ENCODE results near the gene COL1A2. TPM values are rescaled to one million over a fixed set of nuclear protein-coding genes. Genes with fewer than 3 reads are reported as not detected.

Gene COL1A2
- total and polyA plus RNA-seq, 2 donors (not counting 1 experiment from before 2014, with no cell fraction given) = 2,400 to 3,638 TPM

DNA sequence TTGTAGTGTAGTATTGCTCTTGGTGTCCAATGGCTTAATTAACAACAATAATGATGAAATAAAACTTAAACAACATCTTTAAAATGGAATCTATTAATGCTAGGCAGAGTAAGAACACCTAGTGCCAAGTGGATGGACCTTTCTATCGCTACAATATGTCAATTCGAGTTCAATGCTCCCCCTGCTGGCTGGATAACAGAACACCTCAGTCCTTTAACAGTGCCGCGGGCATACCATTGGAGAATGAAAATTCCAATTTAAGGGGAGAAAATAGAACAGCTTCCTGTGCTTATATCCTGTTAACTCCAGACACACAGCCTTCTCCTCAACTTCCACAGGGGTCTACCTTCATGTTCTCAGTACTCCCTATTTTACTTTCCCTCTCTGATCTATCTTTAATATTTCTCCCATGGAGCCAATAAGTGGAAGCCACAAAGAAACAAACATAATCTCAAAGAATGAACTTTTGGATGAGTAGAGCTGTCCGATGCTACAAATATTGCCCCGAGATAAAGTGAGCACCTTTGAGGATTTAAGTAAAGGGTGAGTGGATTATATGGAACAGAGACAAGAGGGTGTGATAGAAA lies 41.4 kb downstream of the COL1A2 start:
- no peak for TF ChIP-seq EZH2 (IDR thresholded peaks at IDR 0.05; ENCODE audit: low read length, missing control alignments)
- TF ChIP-seq, protein P1, sequence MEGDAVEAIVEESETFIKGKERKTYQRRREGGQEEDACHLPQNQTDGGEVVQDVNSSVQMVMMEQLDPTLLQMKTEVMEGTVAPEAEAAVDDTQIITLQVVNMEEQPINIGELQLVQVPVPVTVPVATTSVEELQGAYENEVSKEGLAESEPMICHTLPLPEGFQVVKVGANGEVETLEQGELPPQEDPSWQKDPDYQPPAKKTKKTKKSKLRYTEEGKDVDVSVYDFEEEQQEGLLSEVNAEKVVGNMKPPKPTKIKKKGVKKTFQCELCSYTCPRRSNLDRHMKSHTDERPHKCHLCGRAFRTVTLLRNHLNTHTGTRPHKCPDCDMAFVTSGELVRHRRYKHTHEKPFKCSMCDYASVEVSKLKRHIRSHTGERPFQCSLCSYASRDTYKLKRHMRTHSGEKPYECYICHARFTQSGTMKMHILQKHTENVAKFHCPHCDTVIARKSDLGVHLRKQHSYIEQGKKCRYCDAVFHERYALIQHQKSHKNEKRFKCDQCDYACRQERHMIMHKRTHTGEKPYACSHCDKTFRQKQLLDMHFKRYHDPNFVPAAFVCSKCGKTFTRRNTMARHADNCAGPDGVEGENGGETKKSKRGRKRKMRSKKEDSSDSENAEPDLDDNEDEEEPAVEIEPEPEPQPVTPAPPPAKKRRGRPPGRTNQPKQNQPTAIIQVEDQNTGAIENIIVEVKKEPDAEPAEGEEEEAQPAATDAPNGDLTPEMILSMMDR (conservative IDR thresholded peaks at IDR 0.05 in 1 of 2, IDR thresholded peaks at IDR 0.05 in 1 of 2; ENCODE audit: low read depth in 1 of 2, low read length in 2 of 2) = peak; percentile 82 to 88
- no peaks in the 10 kb centered on the region for H3K79me2 ChIP-seq (ENCODE audit: control insufficient read depth, insufficient read depth, low read length)
- H3K9ac ChIP-seq (ENCODE audit: insufficient read depth, low read length) = no peak overlapping the region
- H4K20me1 ChIP-seq (ENCODE audit: control insufficient read depth, extremely low read depth, insufficient read depth, low read length) = peaks cover 2% of the 10 kb centered on the region
- H3K27ac ChIP-seq (ENCODE audit: insufficient read depth, low read length) = no peak overlapping the region
- H3K9me3 ChIP-seq (ENCODE audit: control insufficient read depth, insufficient read depth, low read depth, low read length) = no peaks in the 10 kb centered on the region
- no peaks in the 10 kb centered on the region for H3K4me1 ChIP-seq (ENCODE audit: control insufficient read depth, extremely low read depth, insufficient read depth, low read length)
- no peak overlapping the region for H3K4me2 ChIP-seq (ENCODE audit: extremely low read depth, insufficient read depth, low read length)
- no peak overlapping the region for H3K4me3 ChIP-seq (replicated peaks in 1 of 4; ENCODE audit: control extremely low read depth in 1 of 4, insufficient read depth in 1 of 4, low read depth in 3 of 4, low read length in 4 of 4)
- H3K27me3 ChIP-seq (ENCODE audit: control insufficient read depth, insufficient read depth, low read length) = no peaks in the 10 kb centered on the region
- H2AFZ ChIP-seq (ENCODE audit: low read length) = peak overlapping the region; percentile 55
- H3K36me3 ChIP-seq (ENCODE audit: control insufficient read depth, insufficient read depth, low read length) = no peaks in the 10 kb centered on the region
- peak; percentile 63 to 82 for DNase-seq (ENCODE audit: low read depth in 2 of 2)

DNA sequence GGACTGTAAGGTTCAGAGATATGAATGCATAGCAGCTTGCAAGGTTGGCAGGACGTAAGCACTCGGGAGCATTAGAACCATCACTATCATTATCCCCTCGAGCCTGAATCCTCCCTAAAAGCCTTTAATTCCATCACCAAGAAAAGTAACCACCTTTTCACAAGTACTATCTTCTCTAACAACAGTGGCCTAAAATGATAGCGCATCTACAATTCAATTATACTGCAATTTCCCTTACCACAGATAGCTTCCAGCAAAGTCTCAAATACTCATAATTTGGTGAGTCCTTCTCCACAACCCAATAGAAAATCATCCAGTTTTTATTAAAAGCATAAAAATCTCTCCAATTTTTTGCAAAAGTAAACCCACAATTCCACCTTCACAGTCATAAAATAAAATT lies 42.0 kb downstream of the COL1A2 start:
- no peak overlapping the region for H3K27ac ChIP-seq (ENCODE audit: insufficient read depth, low read length)
- peaks cover 2% of the 10 kb centered on the region for H4K20me1 ChIP-seq (ENCODE audit: control insufficient read depth, extremely low read depth, insufficient read depth, low read length)
- no peak overlapping the region for H3K4me2 ChIP-seq (ENCODE audit: extremely low read depth, insufficient read depth, low read length)
- no peak overlapping the region for H2AFZ ChIP-seq (ENCODE audit: low read length)
- no peak for DNase-seq (ENCODE audit: low read depth in 2 of 2)
- H3K4me3 ChIP-seq (replicated peaks in 1 of 4; ENCODE audit: control extremely low read depth in 1 of 4, insufficient read depth in 1 of 4, low read depth in 3 of 4, low read length in 4 of 4) = no peak overlapping the region
- TF ChIP-seq, protein P1 (conservative IDR thresholded peaks at IDR 0.05 in 1 of 2, IDR thresholded peaks at IDR 0.05 in 1 of 2; ENCODE audit: low read depth in 1 of 2, low read length in 2 of 2) = no peak
- no peak for TF ChIP-seq EZH2 (IDR thresholded peaks at IDR 0.05; ENCODE audit: low read length, missing control alignments)
- H3K9ac ChIP-seq (ENCODE audit: insufficient read depth, low read length) = no peak overlapping the region
- H3K36me3 ChIP-seq (ENCODE audit: control insufficient read depth, insufficient read depth, low read length) = no peaks in the 10 kb centered on the region
- H3K79me2 ChIP-seq (ENCODE audit: control insufficient read depth, insufficient read depth, low read length) = no peaks in the 10 kb centered on the region
- no peaks in the 10 kb centered on the region for H3K9me3 ChIP-seq (ENCODE audit: control insufficient read depth, insufficient read depth, low read depth, low read length)
- H3K4me1 ChIP-seq (ENCODE audit: control insufficient read depth, extremely low read depth, insufficient read depth, low read length) = no peaks in the 10 kb centered on the region
- no peaks in the 10 kb centered on the region for H3K27me3 ChIP-seq (ENCODE audit: control insufficient read depth, insufficient read depth, low read length)

DNA sequence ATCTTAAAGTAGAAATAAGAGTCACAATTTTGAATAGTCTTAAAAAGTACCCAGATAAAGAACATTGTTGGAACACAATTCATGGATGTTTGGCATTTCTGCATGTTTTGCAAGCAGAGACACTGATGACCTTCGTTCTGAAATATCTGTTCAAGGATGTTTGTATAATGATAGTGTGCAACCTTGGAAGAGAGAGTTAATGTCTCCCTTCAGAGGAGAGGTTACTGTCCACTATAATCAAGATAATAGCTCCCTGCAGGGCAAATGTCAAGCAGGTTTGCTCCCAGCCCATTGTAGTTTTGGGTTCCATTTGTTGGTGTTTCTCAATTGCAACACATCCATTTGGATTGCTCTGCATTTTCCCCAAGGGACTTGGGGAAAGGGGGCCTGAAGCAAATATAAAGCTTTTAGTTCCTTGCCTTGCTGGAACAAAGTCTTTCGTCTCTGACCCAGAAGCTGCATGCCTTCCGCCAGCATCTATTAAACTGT lies 45.2 kb downstream of the COL1A2 start:
- no peaks in the 10 kb centered on the region for H3K9me3 ChIP-seq (ENCODE audit: control insufficient read depth, insufficient read depth, low read depth, low read length)
- no peaks in the 10 kb centered on the region for H3K4me1 ChIP-seq (ENCODE audit: control insufficient read depth, extremely low read depth, insufficient read depth, low read length)
- no peak overlapping the region for H3K4me3 ChIP-seq (replicated peaks in 1 of 4; ENCODE audit: control extremely low read depth in 1 of 4, insufficient read depth in 1 of 4, low read depth in 3 of 4, low read length in 4 of 4)
- no peaks in the 10 kb centered on the region for H3K79me2 ChIP-seq (ENCODE audit: control insufficient read depth, insufficient read depth, low read length)
- no peaks in the 10 kb centered on the region for H3K36me3 ChIP-seq (ENCODE audit: control insufficient read depth, insufficient read depth, low read length)
- H3K4me2 ChIP-seq (ENCODE audit: extremely low read depth, insufficient read depth, low read length) = peak overlapping the region; percentile 16
- no peaks in the 10 kb centered on the region for H4K20me1 ChIP-seq (ENCODE audit: control insufficient read depth, extremely low read depth, insufficient read depth, low read length)
- TF ChIP-seq, protein P1 (conservative IDR thresholded peaks at IDR 0.05 in 1 of 2, IDR thresholded peaks at IDR 0.05 in 1 of 2; ENCODE audit: low read depth in 1 of 2, low read length in 2 of 2) = no peak
- TF ChIP-seq EZH2 (IDR thresholded peaks at IDR 0.05; ENCODE audit: low read length, missing control alignments) = no peak
- no peak overlapping the region for H3K9ac ChIP-seq (ENCODE audit: insufficient read depth, low read length)
- no peak overlapping the region for H2AFZ ChIP-seq (ENCODE audit: low read length)
- H3K27ac ChIP-seq (ENCODE audit: insufficient read depth, low read length) = no peak overlapping the region
- H3K27me3 ChIP-seq (ENCODE audit: control insufficient read depth, insufficient read depth, low read length) = no peaks in the 10 kb centered on the region
- peak in 1 of 2 donors; percentile 48 for DNase-seq (ENCODE audit: low read depth in 2 of 2)

Data from fibroblast of lung (primary cell).